Measurements from ENCODE around the gene RNASE1. TPM values are rescaled to one million over a fixed set of nuclear protein-coding genes. Genes with fewer than 3 reads are reported as not detected.
"Not testable (repeated sequence)": the region's sequence is repeated elsewhere in the genome, so short reads cannot be mapped to it uniquely, and the experiment has no call there.

RNASE1 gene
- total RNA-seq, 4 donors from 2014 or later, result 107 to 299 (median 167) TPM

DNA sequence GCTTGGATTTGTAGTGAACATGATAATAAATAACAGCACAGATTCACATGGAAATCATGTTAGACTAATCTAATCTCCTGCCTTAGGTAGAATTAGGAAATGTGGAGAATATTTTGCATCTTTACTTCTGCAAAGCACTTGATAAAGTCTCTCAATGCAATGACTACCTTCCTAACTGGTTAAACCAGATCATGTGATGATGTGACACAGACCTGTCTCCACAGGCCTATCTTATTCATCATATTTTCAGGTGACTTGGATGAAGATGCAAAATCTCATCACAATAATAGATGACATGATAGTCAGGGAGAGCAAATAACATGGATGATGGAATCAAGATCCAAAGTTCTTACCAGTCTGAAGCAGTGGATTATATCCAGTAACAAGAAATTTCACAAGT is 38.5 kb upstream of the RNASE1 start:
- H3K4me1 ChIP-seq, result no peaks in the 10 kb centered on the region
- DNase-seq, result no peak
- TF ChIP-seq, protein P1, sequence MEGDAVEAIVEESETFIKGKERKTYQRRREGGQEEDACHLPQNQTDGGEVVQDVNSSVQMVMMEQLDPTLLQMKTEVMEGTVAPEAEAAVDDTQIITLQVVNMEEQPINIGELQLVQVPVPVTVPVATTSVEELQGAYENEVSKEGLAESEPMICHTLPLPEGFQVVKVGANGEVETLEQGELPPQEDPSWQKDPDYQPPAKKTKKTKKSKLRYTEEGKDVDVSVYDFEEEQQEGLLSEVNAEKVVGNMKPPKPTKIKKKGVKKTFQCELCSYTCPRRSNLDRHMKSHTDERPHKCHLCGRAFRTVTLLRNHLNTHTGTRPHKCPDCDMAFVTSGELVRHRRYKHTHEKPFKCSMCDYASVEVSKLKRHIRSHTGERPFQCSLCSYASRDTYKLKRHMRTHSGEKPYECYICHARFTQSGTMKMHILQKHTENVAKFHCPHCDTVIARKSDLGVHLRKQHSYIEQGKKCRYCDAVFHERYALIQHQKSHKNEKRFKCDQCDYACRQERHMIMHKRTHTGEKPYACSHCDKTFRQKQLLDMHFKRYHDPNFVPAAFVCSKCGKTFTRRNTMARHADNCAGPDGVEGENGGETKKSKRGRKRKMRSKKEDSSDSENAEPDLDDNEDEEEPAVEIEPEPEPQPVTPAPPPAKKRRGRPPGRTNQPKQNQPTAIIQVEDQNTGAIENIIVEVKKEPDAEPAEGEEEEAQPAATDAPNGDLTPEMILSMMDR (IDR thresholded peaks at IDR 0.05), result no peak
- TF ChIP-seq POLR2A (IDR thresholded peaks at IDR 0.05), result no peak
- no peak overlapping the region for H3K27ac ChIP-seq
- H3K4me3 ChIP-seq, result no peak overlapping the region
- H3K9me3 ChIP-seq, result no peaks in the 10 kb centered on the region
- H3K27me3 ChIP-seq, result no peaks in the 10 kb centered on the region
- H3K36me3 ChIP-seq, result no peaks in the 10 kb centered on the region
- intact Hi-C loops (cut with DNase I; ENCODE audit: low total_unique reads), result no loop called here

GRCh38 chr14:20837831-20838230 is 35.2 kb upstream of the RNASE1 start:
- no peak for DNase-seq
- no peak overlapping the region for H3K27ac ChIP-seq
- no peak for TF ChIP-seq POLR2A (IDR thresholded peaks at IDR 0.05)
- TF ChIP-seq, protein P1 (IDR thresholded peaks at IDR 0.05), result no peak
- H3K4me1 ChIP-seq, result no peaks in the 10 kb centered on the region
- intact Hi-C loops (cut with DNase I; ENCODE audit: low total_unique reads), result no loop called here
- no peaks in the 10 kb centered on the region for H3K9me3 ChIP-seq
- no peak overlapping the region for H3K4me3 ChIP-seq
- no peaks in the 10 kb centered on the region for H3K27me3 ChIP-seq
- no peaks in the 10 kb centered on the region for H3K36me3 ChIP-seq

DNA sequence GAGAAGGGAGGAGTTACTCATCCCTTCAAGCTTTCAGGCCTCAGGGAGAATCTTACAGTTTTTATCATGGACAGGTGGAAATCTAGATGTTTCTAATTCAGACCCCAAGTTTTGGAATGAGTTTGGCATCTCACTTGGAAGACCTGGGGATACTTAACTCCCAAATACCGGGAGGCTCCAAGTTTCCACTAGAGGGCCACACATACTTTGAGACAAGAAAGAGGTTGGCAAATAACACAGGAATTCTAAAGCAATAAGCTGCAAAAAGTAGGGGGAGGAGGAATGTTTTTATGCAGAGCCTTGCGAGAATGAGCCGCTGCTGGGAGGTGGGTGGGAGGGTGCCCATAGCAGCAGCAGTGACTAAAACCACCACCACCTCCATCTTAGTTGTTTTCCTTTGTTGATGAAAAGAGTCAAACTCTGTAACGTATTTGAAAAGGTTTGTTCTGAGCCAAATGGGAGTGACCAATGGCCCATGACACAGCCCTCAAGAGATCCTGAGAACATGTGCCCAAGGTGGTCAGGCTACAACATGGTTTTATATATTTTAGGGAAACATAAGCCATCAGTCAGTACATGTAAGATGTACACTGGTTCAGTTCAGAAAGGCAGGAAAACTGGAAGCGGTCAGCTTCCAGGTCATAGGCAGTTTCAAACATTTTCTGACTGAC is 34.2 kb upstream of the RNASE1 start:
- Histone ChIP-seq H3K9me3 (no peaks in the 10 kb centered on the region), H3K27me3 (no peaks in the 10 kb centered on the region), H3K36me3 (no peaks in the 10 kb centered on the region), H3K4me1 (no peaks in the 10 kb centered on the region), H3K4me3 (no peak overlapping the region), H3K27ac (no peak overlapping the region)
- TF ChIP-seq POLR2A (IDR thresholded peaks at IDR 0.05), result no peak
- TF ChIP-seq, protein P1 (IDR thresholded peaks at IDR 0.05), result peak in 1 of 4 experiments; percentile 20
- intact Hi-C loops (cut with DNase I; ENCODE audit: low total_unique reads), result no loop called here
- DNase-seq, result no peak

- H3K4me1 ChIP-seq, result no peaks in the 10 kb centered on the region
- H3K4me3 ChIP-seq, result no peak overlapping the region
- no peaks in the 10 kb centered on the region for H3K36me3 ChIP-seq
- TF ChIP-seq, protein P1 (IDR thresholded peaks at IDR 0.05), result no peak
- TF ChIP-seq POLR2A (IDR thresholded peaks at IDR 0.05), result no peak
- intact Hi-C loops (cut with DNase I; ENCODE audit: low total_unique reads), result no loop called here
- no peaks in the 10 kb centered on the region for H3K9me3 ChIP-seq
- H3K27ac ChIP-seq, result no peak overlapping the region
- DNase-seq, result no peak
- H3K27me3 ChIP-seq, result no peaks in the 10 kb centered on the region
Observed at GRCh38 chr14:20834899-20835298, 32.3 kb upstream of the RNASE1 start.

GRCh38 chr14:20830831-20831230 is 28.2 kb upstream of the RNASE1 start:
- Histone ChIP-seq H3K9me3 (no peaks in the 10 kb centered on the region), H3K27ac (no peak overlapping the region), H3K4me3 (no peak overlapping the region), H3K36me3 (no peaks in the 10 kb centered on the region), H3K4me1 (no peaks in the 10 kb centered on the region), H3K27me3 (no peaks in the 10 kb centered on the region)
- intact Hi-C loops (cut with DNase I; ENCODE audit: low total_unique reads), result no loop called here
- no peak for DNase-seq
- TF ChIP-seq POLR2A (IDR thresholded peaks at IDR 0.05), result no peak
- TF ChIP-seq, protein P1 (IDR thresholded peaks at IDR 0.05), result no peak

GRCh38 chr14:20828024-20828694 is 25.5 kb upstream of the RNASE1 start:
- not testable (repeated sequence) for DNase-seq, H3K27ac ChIP-seq

More at GRCh38 chr14:20828024-20828694, 25.5 kb upstream of the RNASE1 start:
- H3K36me3 ChIP-seq; H3K9me3 ChIP-seq; H3K4me1 ChIP-seq; intact Hi-C loops (cut with DNase I; ENCODE audit: low total_unique reads); H3K27me3 ChIP-seq; H3K4me3 ChIP-seq: not testable (repeated sequence)

Measured in uterus (tissue), 4 donors.